Kidney epithelial cell (primary cell): ENCODE measurements around the gene CHM. TPM values are rescaled to one million over a fixed set of nuclear protein-coding genes. Genes with fewer than 3 reads are reported as not detected.
"Not testable (repeated sequence)": the region's sequence is repeated elsewhere in the genome, so short reads cannot be mapped to it uniquely, and the experiment has no call there.

Experiments used
- DNase-seq: peaks from one replicate; pipeline ENCODE4 v3.0.0-alpha.2; 2010; ENCODE audit warnings: low read depth
- H3K27me3 ChIP-seq: 2 replicates; pipeline ENCODE4 v1.6.0; 2011; ENCODE audit warnings: low read length; ENCODE audit not compliant: control insufficient read depth, insufficient read depth
- H3K36me3 ChIP-seq: 2 replicates; pipeline ENCODE4 v1.5.1; 2011; ENCODE audit warnings: low read length; ENCODE audit not compliant: control insufficient read depth, insufficient read depth
- H3K4me3 ChIP-seq: 2 replicates; pipeline ENCODE4 v1.5.1; 2011; ENCODE audit warnings: low read depth, mild to moderate bottlenecking, control low read depth, low read length
- total RNA-seq: library from RNA; depleted of rRNA; stranded (reverse); fragments of >200 nt; gene quantifications from 2 replicates; pipeline ENCODE4 v1.2.3, GENCODE V29; 2015
- TF ChIP-seq, protein P1 (sequence below): IDR thresholded peaks from 2 replicates; pipeline ENCODE4 v1.5.1; 2011; ENCODE audit warnings: mild to moderate bottlenecking, moderate library complexity, low read length, control low read depth, inconsistent platforms; ENCODE audit not compliant: insufficient read depth, poor library complexity, severe bottlenecking

The CHM gene
- total RNA-seq, 1 donor from 2014 or later: 24.8 TPM

DNA sequence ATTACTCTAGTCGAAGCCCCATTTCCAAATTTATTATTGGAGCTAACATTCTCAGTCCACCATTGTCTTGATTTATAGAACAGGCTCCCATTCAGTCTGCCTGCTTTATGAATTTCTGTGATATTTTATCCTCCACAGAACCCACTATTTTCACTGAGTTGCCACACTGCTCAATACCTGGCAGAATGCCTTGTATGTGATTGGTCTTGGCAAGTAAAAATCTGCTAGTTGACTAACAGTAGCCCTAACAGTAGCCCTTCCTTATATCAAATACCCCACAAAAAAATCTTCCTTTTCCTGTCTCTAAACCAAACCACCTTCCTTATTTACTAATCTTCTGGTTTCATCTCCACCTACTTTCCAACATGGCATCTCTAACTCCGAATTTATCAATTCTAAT, 82.6 kb downstream of the CHM start:
- TF ChIP-seq, protein P1, sequence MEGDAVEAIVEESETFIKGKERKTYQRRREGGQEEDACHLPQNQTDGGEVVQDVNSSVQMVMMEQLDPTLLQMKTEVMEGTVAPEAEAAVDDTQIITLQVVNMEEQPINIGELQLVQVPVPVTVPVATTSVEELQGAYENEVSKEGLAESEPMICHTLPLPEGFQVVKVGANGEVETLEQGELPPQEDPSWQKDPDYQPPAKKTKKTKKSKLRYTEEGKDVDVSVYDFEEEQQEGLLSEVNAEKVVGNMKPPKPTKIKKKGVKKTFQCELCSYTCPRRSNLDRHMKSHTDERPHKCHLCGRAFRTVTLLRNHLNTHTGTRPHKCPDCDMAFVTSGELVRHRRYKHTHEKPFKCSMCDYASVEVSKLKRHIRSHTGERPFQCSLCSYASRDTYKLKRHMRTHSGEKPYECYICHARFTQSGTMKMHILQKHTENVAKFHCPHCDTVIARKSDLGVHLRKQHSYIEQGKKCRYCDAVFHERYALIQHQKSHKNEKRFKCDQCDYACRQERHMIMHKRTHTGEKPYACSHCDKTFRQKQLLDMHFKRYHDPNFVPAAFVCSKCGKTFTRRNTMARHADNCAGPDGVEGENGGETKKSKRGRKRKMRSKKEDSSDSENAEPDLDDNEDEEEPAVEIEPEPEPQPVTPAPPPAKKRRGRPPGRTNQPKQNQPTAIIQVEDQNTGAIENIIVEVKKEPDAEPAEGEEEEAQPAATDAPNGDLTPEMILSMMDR: no peak
- H3K27me3 ChIP-seq: no peaks in the 10 kb centered on the region
- no peak overlapping the region for H3K4me3 ChIP-seq
- no peak for DNase-seq
- no peaks in the 10 kb centered on the region for H3K36me3 ChIP-seq

DNA sequence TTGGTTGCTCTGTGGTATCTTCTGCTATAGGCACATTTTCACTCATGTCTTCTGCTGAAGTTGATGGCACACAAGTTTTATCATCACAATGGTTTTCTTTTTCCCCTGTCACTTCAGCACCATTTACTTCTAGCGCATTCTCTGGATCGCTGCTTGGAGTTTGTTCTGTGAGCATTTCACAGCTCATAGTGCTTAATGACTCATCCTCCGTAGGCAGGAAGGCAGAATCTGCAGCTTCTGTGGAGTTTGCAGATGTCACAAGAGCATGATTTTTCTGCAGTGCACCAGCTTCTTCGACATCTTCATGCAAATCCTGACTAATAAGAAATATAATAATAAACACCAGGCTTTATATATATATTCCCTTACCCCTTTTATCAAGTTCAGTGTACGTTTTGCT, 83.6 kb downstream of the CHM start:
- H3K4me3 ChIP-seq: no peak overlapping the region
- H3K27me3 ChIP-seq: no peaks in the 10 kb centered on the region
- TF ChIP-seq, protein P1: no peak
- no peaks in the 10 kb centered on the region for H3K36me3 ChIP-seq
- DNase-seq: peak; percentile 35

DNA sequence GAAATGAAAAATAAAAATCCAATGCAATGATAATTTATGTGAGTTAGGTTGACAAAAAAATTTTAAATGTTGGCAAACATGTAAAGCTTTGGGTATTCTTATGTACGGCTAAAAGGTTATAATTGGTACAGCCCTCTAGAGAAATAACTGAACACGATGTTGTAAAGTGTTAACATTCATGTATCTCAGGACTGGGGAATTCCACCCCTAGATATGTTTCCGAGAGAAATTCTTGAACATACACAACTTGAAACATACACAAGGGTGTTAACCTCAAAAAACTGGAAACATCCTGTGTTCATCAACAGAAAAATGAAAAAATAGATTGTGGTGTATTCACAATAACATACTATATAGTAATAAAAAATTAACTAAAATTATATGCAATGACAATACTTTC, 91.8 kb downstream of the CHM start:
- Histone ChIP-seq H3K27me3 (no peaks in the 10 kb centered on the region), H3K4me3 (no peak overlapping the region), H3K36me3 (no peaks in the 10 kb centered on the region)
- TF ChIP-seq, protein P1: no peak
- DNase-seq: no peak

DNA sequence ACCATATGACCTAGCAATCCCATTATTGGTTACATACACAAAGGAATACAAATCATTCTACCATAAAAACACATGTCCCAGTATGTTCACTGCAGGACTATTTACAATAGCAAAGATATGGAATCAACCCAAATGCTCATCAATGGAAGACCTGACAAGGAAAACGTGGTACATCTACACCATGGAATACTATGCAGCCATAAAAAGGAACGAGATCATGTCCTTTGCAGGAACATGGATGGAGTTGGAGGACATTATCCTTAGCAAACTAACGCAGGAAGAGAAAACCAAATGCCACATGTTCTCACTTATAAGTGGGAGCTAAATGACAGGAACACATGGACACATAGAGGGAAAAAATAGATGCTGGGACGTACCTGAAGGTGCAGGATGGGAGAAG, 102.6 kb downstream of the CHM start:
- H3K4me3 ChIP-seq, DNase-seq, H3K27me3 ChIP-seq, H3K36me3 ChIP-seq: not testable (repeated sequence)

DNA sequence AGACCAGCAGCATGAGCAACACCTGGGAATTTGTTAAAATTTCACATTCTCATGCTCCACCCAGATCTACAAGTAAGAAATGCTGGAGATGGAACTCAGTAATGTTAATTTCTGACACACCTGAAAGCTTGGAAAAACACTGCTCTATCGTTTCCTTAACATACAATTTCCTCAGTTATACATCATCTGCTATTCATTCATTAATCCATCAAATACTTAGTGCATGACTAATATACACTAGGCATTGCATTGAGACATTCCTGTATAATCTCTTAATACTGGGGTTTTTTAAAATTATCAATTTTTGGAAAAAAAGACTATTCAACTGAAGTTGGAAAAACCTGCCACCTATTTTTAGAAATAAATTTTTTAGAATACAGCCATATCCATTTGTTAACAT, 106.1 kb downstream of the CHM start:
- Histone ChIP-seq H3K36me3 (no peaks in the 10 kb centered on the region), H3K4me3 (no peak overlapping the region), H3K27me3 (no peaks in the 10 kb centered on the region)
- no peak for DNase-seq
- TF ChIP-seq, protein P1: no peak

DNA sequence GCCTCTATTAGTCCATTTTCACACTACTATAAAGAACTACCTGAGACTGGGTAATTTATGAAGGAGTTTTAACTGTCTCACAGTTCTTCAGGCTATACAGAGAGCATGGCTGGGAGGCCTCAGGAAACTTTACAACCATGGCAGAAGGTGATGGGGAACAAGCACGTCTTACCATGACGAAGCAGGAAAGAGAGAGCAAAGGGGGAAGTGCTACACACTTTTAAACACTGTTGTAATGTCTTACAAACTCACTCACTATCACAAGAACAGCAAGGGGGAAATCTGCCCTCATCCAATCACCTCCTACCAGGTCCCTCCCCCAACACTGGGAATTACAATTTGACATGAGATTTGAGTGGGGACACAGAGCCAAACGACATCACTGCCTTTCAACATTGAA, 107.4 kb downstream of the CHM start:
- not testable (repeated sequence) for DNase-seq, H3K27me3 ChIP-seq, H3K36me3 ChIP-seq, H3K4me3 ChIP-seq

DNA sequence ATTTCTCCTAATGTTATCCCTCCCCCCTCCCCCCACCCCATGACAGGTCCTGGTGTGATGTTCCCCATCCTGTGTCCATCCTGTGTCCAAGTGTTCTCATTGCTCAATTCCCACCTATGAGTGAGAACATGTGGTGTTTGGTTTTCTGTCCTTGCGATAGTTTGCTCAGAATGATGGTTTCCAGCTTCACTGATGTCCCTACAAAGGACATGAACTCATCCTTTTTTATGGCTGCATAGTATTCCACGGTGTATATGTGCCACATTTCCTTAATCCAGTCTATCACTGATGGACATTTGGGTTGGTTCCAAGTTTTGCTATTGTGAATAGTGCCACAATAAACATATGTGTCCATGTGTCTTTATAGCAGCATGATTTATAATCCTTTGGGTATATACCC, 113.0 kb downstream of the CHM start:
- H3K4me3 ChIP-seq, H3K27me3 ChIP-seq, DNase-seq, H3K36me3 ChIP-seq: not testable (repeated sequence)

DNA sequence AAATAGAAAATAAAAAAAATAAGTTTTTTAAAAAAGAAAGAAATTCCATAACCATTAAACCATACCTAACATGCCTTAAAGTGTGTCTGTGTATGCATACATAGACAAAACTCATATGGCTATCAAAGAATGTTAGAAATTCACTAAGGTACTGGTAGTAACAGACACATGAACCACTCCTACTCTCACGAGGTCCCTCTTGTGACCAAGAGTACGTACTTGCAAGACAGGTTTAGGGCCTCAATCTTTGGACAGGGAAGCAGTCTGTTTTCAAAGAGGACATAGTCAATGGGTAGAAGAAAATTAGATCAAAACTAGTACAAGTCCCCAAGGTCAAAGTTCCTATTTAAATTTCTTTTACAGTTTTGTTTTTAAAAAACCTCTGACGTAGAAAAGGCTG, 117.3 kb downstream of the CHM start:
- no peaks in the 10 kb centered on the region for H3K36me3 ChIP-seq
- TF ChIP-seq, protein P1: no peak
- no peak overlapping the region for H3K4me3 ChIP-seq
- DNase-seq: no peak
- no peaks in the 10 kb centered on the region for H3K27me3 ChIP-seq
